ENCODE data around the gene RIT2. TPM values are rescaled to one million over a fixed set of nuclear protein-coding genes. Genes with fewer than 3 reads are reported as not detected.
"Not testable (repeated sequence)": the region's sequence is repeated elsewhere in the genome, so short reads cannot be mapped to it uniquely, and the experiment has no call there.

The RIT2 gene
- total RNA-seq, 2 experiments from 2014 or later: not detected

DNA sequence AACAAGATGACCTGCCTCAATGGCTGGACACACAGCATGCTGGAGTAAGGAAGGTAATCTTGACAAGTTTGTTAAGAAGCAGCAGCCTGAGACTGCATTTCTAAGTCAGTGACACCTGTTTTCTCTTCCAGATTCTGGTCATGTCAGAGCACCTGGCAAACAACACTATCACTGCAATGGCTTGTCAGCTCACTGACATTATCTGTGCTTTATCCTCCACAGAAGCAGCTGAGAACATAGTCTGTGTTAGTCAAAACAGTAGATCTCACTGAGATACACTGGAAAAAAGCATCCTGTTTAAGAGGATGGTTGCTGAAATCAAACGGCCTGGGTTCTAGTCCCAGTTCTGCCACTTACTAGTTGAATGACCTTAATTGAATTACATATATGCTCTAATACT lies 355.2 kb downstream of the RIT2 start:
- Mint-ChIP-seq H3K27ac (no peak overlapping the region), H3K36me3 (ENCODE audit: low read depth) (no peaks in the 10 kb centered on the region), H3K4me3 (no peak overlapping the region), H3K27me3 (ENCODE audit: low read depth) (no peaks in the 10 kb centered on the region), H3K9me3 (ENCODE audit: insufficient read depth) (peaks cover 3% of the 10 kb centered on the region), H3K4me1 (ENCODE audit: low read depth) (no peaks in the 10 kb centered on the region)
- ATAC-seq (no peak), DNase-seq (no peak)
- CTCF ChIA-PET: no interaction called here
- POLR2A ChIA-PET: no interaction called here

DNA sequence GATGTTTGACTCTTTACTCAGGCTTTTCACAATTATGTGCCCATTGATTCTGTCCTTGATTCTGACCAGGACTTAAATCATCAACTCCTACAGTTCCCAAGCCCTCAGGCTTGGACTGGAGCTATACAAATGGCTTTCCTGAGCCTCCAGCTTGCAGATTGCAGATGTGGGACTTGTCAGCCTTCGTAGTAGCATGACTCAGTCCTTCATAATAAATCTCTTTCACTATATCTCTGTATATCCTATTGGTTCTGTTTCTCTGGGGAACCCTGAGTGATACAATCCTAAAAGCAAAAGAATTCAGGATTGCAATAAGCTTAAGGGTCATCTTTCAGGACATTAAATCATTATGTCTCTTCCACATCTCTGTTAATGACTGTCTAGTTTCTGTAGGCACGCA lies 356.6 kb downstream of the RIT2 start:
- DNase-seq: no peak
- no peak overlapping the region for H3K27ac Mint-ChIP-seq
- H3K9me3 Mint-ChIP-seq (ENCODE audit: insufficient read depth): peaks cover 3% of the 10 kb centered on the region
- CTCF ChIA-PET: no interaction called here
- H3K36me3 Mint-ChIP-seq (ENCODE audit: low read depth): no peaks in the 10 kb centered on the region
- ATAC-seq: no peak
- POLR2A ChIA-PET: no interaction called here
- H3K4me3 Mint-ChIP-seq: no peak overlapping the region
- H3K4me1 Mint-ChIP-seq (ENCODE audit: low read depth): no peaks in the 10 kb centered on the region
- no peaks in the 10 kb centered on the region for H3K27me3 Mint-ChIP-seq (ENCODE audit: low read depth)

DNA sequence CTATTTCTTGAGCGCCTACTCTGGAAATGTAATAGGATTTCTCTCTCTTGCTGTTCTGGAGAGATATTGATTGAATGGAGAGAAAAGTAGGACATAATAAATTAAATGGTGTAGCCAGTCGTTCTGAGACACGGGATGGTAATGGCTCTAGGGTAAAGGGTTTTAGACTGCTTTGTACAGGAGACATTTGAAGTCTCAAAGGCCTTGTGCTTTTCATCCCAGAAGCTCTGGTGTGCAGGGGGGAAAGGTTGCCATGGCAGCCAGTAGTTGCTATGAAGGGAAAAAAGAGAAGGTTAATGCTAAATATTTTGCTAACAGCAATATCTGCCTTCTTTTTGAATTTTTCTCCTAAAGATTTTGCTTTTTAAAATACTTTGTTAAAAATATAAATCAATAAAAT lies 359.3 kb downstream of the RIT2 start:
- Mint-ChIP-seq H3K4me1 (ENCODE audit: low read depth) (no peaks in the 10 kb centered on the region), H3K4me3 (no peak overlapping the region), H3K27ac (no peak overlapping the region), H3K36me3 (ENCODE audit: low read depth) (no peaks in the 10 kb centered on the region), H3K9me3 (ENCODE audit: insufficient read depth) (peaks cover 3% of the 10 kb centered on the region), H3K27me3 (ENCODE audit: low read depth) (no peaks in the 10 kb centered on the region)
- ChIA-PET POLR2A (no interaction called here), CTCF (no interaction called here)
- DNase-seq: no peak
- ATAC-seq: no peak

DNA sequence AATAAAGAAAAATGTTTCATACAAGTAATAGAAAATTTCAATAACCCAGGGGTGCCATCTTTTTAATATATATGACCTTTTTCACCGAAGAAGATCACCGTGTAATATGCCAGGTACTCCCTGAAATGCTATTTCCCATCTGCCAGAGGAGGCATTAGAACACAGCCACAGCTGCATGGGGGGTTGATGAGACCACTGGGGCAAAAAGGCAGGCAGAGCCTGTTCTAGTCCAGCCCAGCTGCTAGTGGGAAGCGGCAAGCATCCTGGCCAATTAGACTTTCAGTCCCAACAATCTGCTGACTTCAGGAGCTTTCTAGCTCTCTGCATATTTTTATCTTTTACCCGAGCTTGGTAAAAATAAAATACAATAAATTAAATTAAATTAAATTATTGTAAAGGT lies 362.6 kb downstream of the RIT2 start:
- ChIA-PET CTCF (no interaction called here), POLR2A (no interaction called here)
- no peak overlapping the region for H3K4me3 Mint-ChIP-seq
- no peaks in the 10 kb centered on the region for H3K9me3 Mint-ChIP-seq (ENCODE audit: insufficient read depth)
- no peak overlapping the region for H3K27ac Mint-ChIP-seq
- H3K36me3 Mint-ChIP-seq (ENCODE audit: low read depth): no peaks in the 10 kb centered on the region
- H3K4me1 Mint-ChIP-seq (ENCODE audit: low read depth): no peaks in the 10 kb centered on the region
- no peaks in the 10 kb centered on the region for H3K27me3 Mint-ChIP-seq (ENCODE audit: low read depth)
- no peak for DNase-seq
- no peak for ATAC-seq

DNA sequence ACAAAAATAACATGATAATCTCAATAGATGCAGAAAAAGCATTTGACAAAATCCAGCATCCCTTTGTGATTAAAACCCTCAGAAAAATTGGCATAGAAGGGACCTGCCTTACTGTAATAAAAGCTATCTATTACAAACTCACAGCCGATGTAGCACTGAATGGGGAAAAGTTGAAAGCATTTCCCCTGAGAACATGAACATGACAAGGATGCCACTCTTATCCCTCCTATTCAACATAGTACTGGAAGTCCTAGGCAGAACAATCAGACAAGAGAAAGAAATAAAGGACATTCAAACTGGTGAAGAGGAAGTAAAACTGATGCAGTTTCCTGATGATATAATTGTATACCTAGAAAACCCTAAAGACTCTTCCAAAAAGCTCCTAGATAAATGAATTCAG lies 368.7 kb downstream of the RIT2 start:
- no peak overlapping the region for H3K4me3 Mint-ChIP-seq
- H3K4me1 Mint-ChIP-seq (ENCODE audit: low read depth): no peaks in the 10 kb centered on the region
- no peaks in the 10 kb centered on the region for H3K36me3 Mint-ChIP-seq (ENCODE audit: low read depth)
- DNase-seq (no peak), ATAC-seq (no peak)
- H3K9me3 Mint-ChIP-seq (ENCODE audit: insufficient read depth): no peaks in the 10 kb centered on the region
- ChIA-PET CTCF (no interaction called here), POLR2A (no interaction called here)
- no peak overlapping the region for H3K27ac Mint-ChIP-seq
- no peaks in the 10 kb centered on the region for H3K27me3 Mint-ChIP-seq (ENCODE audit: low read depth)

DNA sequence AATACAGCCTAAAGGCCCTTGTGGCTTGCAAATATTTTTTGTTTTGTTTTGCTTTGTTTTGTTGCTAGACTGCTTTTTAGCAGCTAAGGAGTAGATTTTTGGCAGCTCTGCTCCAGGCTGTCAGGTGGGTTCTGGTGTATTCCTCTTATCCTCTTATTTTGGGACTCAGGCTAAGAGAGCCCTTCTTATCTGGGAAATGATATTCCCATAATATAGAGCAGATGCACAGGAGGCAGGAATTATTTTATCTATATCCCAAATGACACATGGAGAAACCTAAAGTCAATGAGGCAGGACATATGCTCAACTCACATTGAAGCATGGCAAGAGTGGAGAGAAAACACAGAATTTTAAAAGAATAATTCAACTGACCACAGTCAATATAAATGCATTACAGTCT lies 369.6 kb downstream of the RIT2 start:
- Mint-ChIP-seq H3K4me1 (ENCODE audit: low read depth) (no peaks in the 10 kb centered on the region), H3K27ac (no peak overlapping the region), H3K9me3 (ENCODE audit: insufficient read depth) (no peaks in the 10 kb centered on the region), H3K36me3 (ENCODE audit: low read depth) (no peaks in the 10 kb centered on the region), H3K4me3 (no peak overlapping the region), H3K27me3 (ENCODE audit: low read depth) (no peaks in the 10 kb centered on the region)
- POLR2A ChIA-PET: no interaction called here
- no peak for DNase-seq
- no peak for ATAC-seq
- CTCF ChIA-PET: interaction anchor here (1.0 kb wide), 1 partner anchor 13 kb away, joined by 3 read pairs; no protein-coding TSS in a partner anchor

DNA sequence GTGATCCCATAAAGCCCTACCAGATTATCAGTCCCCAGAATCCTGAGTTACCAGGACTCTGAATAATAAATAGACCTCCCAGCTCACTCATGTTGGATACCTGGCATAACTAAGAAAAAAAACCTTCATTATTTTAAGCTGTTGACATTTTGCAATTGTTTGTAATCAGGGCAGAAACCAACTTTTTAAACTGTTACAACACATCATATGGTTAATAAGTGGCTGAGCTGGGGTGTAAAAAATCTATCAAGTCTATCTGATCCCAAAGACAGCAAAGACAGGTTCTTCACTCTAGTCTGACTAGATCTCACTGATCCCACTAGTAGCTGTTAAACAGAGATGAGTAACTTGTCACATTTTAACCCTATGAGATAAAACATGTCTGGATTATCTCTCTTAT lies 370.3 kb downstream of the RIT2 start:
- POLR2A ChIA-PET: no interaction called here
- CTCF ChIA-PET: interaction anchor here (1.0 kb wide), 1 partner anchor 12 kb away, joined by 3 read pairs; no protein-coding TSS in a partner anchor
- DNase-seq: no peak

DNA sequence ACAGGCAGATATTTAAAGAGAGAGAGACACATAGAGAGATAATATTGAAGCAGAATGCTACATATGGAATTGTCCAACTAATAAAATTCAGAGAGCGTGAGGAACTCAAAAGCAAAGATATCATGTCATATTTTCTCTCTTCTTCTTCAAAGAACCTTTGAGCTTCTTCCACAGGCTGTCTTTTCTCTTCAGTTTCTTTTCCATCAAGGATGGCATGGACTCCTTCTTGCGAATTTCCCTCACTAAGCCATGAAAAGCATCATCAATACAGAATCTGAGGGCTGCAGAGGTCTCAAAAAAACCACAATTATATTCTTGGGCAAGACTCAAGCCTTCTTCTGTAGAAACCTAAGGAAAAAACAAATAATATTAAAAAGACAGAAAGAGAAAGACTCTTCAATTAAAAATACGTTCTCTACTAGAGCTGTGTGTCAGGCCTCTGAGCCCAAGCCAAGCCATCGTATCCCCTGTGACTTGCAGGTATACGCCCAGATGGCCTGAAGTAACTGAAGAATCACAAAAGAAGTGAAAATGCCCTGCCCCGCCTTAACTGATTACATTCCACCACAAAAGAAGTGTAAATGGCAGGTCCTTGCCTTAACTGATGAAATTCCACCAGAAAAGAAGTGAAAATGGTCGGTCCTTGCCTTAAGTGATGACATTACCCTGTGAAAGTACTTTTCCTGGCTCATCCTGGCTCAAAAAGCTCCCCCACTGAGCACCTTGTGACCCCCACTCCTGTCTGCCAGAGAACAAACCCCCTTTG lies 371.9 kb downstream of the RIT2 start:
- CTCF ChIA-PET: no interaction called here

More for the DNA sequence above, 370.3 kb downstream of the RIT2 start:
- H3K4me1 Mint-ChIP-seq (ENCODE audit: low read depth): no peaks in the 10 kb centered on the region
- H3K36me3 Mint-ChIP-seq (ENCODE audit: low read depth): no peaks in the 10 kb centered on the region
- no peak overlapping the region for H3K27ac Mint-ChIP-seq
- ATAC-seq: no peak
- no peaks in the 10 kb centered on the region for H3K27me3 Mint-ChIP-seq (ENCODE audit: low read depth)
- H3K9me3 Mint-ChIP-seq (ENCODE audit: insufficient read depth): no peaks in the 10 kb centered on the region
- H3K4me3 Mint-ChIP-seq: no peak overlapping the region

DNA sequence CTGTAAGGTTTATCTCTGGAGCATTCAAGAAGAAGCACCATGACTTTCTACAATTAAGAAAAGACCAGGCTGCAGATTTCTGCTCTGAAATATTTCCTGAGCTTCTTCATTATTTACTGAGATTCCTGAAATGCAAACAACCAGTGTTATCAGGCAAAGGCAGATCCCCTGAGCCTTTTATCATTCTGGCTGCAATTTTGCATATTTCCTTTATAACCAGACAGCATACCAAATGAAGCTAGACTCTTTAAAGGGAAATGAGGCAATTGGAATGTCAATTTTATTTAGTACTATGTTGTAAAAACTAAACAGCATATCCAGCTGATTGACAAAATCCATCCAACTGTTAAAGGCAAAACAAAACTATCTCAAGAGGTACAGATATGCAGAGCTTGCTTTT lies 372.5 kb downstream of the RIT2 start:
- ChIA-PET POLR2A (no interaction called here), CTCF (no interaction called here)
- no peak overlapping the region for H3K4me3 Mint-ChIP-seq
- no peak overlapping the region for H3K27ac Mint-ChIP-seq
- H3K36me3 Mint-ChIP-seq (ENCODE audit: low read depth): no peaks in the 10 kb centered on the region
- ATAC-seq: no peak
- H3K9me3 Mint-ChIP-seq (ENCODE audit: insufficient read depth): no peaks in the 10 kb centered on the region
- no peak for DNase-seq
- no peaks in the 10 kb centered on the region for H3K27me3 Mint-ChIP-seq (ENCODE audit: low read depth)
- no peaks in the 10 kb centered on the region for H3K4me1 Mint-ChIP-seq (ENCODE audit: low read depth)

More for the DNA sequence above, 371.9 kb downstream of the RIT2 start:
- DNase-seq: no peak
- Mint-ChIP-seq H3K4me3 (no peak overlapping the region), H3K4me1 (ENCODE audit: low read depth) (no peaks in the 10 kb centered on the region), H3K27ac (no peak overlapping the region), H3K9me3 (ENCODE audit: insufficient read depth) (no peaks in the 10 kb centered on the region), H3K27me3 (ENCODE audit: low read depth) (no peaks in the 10 kb centered on the region), H3K36me3 (ENCODE audit: low read depth) (no peaks in the 10 kb centered on the region)
- ATAC-seq: no peak
- POLR2A ChIA-PET: no interaction called here

DNA sequence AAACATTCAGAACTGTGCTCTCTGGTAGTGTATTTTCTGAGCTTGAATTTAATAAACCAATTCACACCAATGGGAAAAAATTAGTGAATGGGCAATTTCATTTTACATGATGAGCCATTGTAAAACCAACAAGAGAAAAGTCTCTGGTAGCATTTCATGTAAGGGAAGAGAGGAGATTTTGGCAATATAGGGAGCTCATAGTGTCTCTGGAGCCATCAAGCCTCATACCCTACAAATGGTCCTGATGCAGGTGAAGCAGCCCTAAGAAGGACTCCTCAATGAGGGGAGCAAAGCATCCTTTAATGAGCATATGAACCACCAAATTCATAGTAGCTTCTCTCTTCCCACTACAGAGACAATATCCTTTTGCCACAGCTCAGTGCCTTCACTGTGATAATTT lies 373.0 kb downstream of the RIT2 start:
- ChIA-PET CTCF (no interaction called here), POLR2A (no interaction called here)
- H3K4me3 Mint-ChIP-seq: no peak overlapping the region
- no peak for ATAC-seq
- no peak overlapping the region for H3K27ac Mint-ChIP-seq
- no peaks in the 10 kb centered on the region for H3K4me1 Mint-ChIP-seq (ENCODE audit: low read depth)
- H3K36me3 Mint-ChIP-seq (ENCODE audit: low read depth): no peaks in the 10 kb centered on the region
- no peak for DNase-seq
- H3K27me3 Mint-ChIP-seq (ENCODE audit: low read depth): no peaks in the 10 kb centered on the region
- H3K9me3 Mint-ChIP-seq (ENCODE audit: insufficient read depth): peaks cover 5% of the 10 kb centered on the region

DNA sequence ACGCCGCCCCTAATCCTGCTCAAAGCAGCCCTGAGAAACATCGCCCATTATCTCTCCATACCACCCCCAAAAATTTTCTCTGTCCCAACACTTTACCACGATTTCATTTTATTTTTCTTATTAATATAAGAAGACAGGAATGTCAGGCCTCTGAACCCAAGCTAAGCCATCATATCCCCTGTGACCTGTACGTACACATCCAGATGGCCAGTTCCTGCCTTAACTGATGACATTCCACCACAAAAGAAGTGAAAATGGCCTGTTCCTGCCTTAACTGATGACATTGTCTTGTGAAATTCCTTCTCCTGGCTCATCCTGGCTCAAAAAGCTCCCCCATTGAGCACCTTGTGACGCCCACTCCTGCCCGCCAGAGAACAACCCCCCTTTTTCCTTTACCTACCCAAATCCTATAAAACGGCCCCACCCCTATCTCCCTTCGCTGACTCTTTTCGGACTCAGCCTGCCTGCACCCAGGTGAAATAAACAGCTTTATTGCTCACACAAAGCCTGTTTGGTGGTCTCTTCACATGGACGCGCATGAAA lies 373.6 kb downstream of the RIT2 start:
- DNase-seq; H3K36me3 Mint-ChIP-seq (ENCODE audit: low read depth); H3K9me3 Mint-ChIP-seq (ENCODE audit: insufficient read depth); H3K4me1 Mint-ChIP-seq (ENCODE audit: low read depth); POLR2A ChIA-PET; CTCF ChIA-PET; H3K27ac Mint-ChIP-seq; H3K4me3 Mint-ChIP-seq; ATAC-seq; H3K27me3 Mint-ChIP-seq (ENCODE audit: low read depth): not testable (repeated sequence)

DNA sequence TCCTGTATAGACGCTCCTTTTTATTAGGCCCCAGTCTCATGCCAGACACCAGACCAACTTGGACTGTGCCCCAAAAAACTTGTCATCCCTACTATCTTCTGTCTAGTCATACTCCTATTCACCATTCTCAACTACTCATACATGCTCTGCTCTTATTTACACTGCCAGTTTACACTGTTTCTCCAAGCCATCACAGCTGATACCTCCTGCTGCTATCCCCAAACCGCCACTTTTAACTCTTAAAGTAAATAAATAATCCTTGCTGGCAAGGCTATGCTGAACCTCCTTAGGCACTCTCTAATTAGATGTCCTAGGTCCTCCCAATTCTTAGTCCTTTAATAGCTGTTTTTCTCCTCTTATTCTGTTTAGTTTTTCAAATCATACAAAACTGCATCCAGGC lies 374.2 kb downstream of the RIT2 start:
- H3K9me3 Mint-ChIP-seq (ENCODE audit: insufficient read depth); H3K4me1 Mint-ChIP-seq (ENCODE audit: low read depth); CTCF ChIA-PET; ATAC-seq; H3K27me3 Mint-ChIP-seq (ENCODE audit: low read depth); H3K36me3 Mint-ChIP-seq (ENCODE audit: low read depth); DNase-seq; POLR2A ChIA-PET; H3K4me3 Mint-ChIP-seq; H3K27ac Mint-ChIP-seq: not testable (repeated sequence)

DNA sequence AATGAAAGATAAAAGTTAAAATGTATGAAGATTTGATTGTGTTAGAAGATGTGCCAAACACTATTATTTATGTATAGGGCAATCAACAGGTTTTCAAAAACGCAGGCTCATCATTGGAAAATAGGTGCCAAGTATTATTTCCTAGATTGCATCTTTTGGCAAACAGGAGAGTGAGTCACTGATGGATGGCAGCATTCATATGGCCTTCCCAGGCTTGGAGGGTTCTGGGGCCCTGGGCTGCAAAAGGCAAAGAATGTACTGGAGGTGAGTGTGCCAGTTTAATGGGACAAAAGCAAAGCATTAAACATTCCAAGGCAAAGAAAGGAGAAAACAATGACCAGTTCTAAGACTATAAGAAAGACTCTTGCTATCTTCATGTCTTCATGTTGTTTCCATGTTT lies 379.4 kb downstream of the RIT2 start:
- H3K4me3 Mint-ChIP-seq: no peak overlapping the region
- POLR2A ChIA-PET: no interaction called here
- CTCF ChIA-PET: no interaction called here
- no peaks in the 10 kb centered on the region for H3K36me3 Mint-ChIP-seq (ENCODE audit: low read depth)
- H3K9me3 Mint-ChIP-seq (ENCODE audit: insufficient read depth): peaks cover 13% of the 10 kb centered on the region
- H3K27me3 Mint-ChIP-seq (ENCODE audit: low read depth): no peaks in the 10 kb centered on the region
- DNase-seq (no peak), ATAC-seq (no peak)
- no peaks in the 10 kb centered on the region for H3K4me1 Mint-ChIP-seq (ENCODE audit: low read depth)
- no peak overlapping the region for H3K27ac Mint-ChIP-seq
